ENCODE data around the gene KRT36. TPM values are rescaled to one million over a fixed set of nuclear protein-coding genes. Genes with fewer than 3 reads are reported as not detected.

KRT36 gene
- polyA plus RNA-seq (2013, experiment 1 of 2; ENCODE audit: insufficient read length), result not detected
- polyA plus RNA-seq (2013, experiment 2 of 2; ENCODE audit: insufficient read length), result not detected

DNA sequence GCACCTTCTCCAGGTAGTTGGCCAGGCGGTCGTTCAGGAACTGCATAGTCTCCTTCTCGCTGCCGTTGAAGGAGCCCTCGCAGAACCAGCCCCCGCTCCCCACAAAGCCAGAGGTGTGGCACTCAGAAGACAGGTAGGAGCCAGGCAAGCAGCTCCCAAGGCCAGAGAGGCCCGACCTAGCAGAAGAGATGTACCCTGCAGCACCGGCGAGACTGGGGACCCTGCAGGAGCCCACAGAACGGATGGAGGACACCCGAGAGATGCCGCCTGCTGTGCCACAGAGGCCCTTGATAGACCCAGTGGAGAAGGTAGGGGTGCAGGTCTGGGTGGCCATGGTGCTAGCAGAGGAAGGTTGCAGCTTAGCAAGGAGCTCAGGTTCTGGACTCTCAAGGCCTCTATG, at the start of gene KRT36:
Gene KRT36 (minus strand): TSS at position 380 of the 400 bp plus-strand sequence. CDS start 46 bp downstream, at position 334.
- no peak for DNase-seq

DNA sequence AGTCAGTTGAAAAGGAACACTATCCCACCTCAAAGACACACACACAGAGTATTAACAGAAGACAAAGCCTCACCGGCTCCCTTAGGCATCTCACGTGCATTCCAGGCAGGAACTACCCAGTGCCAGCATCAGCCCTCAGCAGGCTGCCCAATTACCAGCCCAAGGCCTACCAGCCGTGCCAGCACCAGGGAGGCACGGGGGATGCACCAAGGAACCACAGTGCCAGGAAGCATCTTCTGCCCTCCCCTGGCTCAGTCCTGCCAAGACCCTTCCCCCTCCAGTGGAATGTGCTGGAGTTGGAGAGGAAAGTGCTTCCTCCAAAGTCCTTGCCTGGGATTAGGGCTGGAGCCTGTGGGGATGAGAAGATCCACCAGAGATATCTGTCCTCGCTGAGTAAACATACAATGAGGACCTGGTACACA, 49.4 kb upstream of the KRT36 start:
- DNase-seq, result peak; percentile 31

DNA sequence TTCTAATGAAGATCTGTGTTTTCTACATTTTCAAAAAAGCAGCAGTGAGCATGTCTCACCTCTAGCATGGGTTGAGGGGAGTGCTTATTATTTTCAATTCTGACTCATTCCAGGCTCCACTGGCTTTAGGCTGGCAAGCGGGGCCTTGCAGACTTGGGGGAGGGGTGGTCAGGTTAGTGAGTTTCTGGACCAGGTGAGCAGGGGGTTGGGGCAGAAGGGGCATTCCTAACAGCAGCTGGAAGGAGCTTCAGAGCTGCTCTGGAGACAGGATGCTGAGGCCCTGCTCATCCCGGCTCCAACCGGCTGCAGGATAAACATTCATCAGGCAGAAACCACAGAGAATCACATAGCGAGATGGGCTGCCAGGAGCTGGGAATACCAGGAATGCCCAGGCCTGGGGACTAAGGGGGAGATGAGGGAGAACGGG, 48.9 kb upstream of the KRT36 start:
- DNase-seq, result peak; percentile 74

DNA sequence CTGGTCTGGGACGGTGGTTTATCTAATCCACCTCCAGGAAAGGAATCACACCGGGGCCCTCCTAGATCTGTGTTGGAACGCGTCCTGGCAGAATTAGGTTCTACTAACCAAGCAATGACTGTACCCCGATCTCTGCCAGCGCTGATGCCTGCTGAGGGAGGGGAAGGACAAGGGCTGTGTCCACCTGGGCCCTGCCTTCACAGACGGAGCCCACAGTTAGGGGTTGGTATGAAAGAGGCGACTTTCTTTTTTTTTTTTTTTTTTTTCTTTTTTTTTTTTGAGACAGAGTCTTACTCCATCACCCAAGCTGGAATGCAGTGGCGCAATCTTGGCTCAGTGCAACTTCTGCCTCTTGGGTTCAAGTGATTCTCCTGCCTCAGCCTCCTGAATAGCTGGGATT, 48.3 kb upstream of the KRT36 start:
- DNase-seq, result peak; percentile 51

DNA sequence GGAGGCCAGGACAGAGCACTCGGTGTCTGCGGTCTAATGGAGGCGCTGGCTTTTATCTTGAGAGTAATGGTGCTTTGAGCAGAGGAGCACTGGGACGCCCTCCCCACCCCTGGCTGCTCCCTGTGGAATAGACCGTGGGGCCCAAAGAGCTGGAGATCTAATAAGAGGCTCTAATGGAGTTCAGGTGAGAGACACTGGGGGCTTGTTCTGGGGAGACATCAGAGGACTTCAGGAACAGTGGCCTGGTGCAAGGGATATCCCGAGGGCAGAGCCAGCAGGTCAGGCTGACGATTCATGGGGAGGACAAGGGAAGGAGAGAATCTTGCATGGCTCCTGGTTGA, 47.9 kb upstream of the KRT36 start:
- no peak for DNase-seq

DNA sequence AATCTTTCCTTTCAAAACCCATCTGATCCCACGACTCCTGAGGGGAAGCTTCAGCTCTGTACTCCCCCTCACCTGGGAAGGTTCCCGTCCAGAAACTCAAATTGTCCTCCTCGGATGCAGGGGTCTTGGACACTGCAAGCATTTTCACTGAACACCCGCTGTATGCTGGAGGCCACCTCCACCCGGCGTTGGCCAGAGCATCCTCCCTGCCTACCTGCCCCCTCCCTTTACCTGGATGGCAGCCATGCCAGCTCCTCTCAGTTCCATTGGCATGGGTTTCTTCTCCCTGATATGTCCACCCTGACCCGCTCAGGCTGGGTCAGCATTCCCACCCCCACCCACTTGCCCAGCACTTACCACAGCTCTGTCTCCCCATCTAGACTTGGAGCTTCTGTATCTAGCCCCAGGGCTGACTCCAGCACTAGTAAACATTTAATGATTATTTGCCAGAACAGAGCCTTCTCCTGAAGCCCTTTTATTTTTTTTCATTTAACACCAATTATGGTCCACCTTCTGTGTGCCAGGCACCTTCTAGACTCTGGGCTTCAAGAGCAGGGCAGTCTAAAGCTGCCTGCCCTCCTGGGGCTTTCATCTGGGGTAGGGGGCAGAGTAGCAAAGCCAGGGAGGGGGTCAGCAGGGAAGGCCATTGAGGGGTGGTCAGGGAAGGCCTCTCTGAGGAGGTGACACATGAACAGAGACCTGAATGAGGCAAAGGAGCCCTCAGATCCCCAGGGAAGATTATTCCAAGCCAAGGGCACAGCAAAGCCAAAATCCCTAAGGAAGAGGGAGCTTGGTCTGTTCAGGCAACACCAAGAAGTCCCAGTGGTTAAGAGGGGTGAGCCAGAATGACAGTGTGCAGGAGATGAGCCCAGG, 47.3 kb upstream of the KRT36 start:
- no peak for DNase-seq

DNA sequence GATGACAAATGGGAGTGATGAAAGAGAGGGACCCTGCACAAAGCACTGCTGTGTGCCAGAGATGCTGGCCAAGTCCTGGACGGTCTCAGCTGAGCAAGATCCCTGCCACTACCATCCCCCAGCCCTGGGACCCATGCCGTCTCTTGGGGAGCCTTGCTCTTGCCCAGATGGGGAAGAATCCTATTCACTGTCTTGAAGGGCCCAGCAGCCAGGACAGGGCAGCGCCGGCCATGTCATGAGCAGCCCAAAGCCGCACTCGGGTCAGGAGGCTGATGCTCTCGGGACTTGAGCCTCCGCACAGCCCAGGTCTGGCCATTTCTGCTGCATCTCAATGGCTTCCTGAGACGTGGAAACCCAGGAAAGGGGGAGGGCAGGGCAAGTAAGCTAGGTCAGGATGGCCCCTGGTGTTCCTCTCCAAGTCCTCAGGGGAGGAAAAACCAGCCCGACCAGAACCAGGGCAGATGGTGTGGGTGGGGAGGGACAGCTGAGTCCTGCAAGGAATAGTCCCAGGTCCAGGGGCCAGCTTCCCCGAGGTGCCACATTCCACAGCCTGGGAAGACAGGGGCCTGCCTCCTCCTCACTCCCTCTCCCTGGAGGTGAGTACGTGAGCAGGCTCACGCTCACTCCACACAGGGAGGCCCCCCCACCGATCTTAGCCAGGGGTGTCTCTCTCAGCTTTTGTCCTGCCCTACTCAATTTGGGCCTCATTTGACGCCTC, 46.2 kb upstream of the KRT36 start:
- DNase-seq, result no peak

GRCh38 chr17:41534899-41535546, 45.3 kb upstream of the KRT36 start:
- no peak for DNase-seq

- DNase-seq, result no peak
These were observed 43.9 kb upstream of the KRT36 start for GRCh38 chr17:41533613-41534012.

DNA sequence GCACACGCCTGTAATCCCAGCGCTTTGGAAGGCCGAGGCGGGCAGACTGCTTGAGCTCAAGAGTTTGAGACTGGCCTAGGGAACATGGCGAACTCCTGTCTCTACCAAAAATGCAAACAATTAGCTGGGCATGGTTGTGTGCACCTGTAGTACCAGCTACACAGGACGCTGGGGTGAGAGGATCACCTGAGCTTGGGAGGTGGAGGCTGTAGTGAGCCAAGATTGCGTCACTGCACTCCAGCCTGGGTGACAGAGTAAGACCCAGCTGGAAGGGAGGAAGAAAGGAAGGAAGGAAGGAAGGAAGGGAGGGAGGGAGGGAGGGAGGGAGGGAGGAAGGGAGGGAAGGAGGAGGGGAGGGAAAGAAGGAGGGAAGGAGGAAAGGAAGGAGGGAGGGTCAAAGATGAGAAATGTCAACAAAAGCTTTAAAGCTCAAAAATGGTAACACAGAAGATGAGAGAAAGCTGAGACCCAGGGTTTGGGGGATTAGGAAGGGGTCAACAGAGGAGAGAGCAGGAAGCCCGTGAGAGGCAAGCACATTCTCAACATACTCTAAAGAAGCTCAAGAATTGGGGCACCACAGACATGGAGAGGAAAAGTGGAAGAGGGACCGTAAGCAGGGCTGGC, 43.3 kb upstream of the KRT36 start:
- DNase-seq, result no peak

DNA sequence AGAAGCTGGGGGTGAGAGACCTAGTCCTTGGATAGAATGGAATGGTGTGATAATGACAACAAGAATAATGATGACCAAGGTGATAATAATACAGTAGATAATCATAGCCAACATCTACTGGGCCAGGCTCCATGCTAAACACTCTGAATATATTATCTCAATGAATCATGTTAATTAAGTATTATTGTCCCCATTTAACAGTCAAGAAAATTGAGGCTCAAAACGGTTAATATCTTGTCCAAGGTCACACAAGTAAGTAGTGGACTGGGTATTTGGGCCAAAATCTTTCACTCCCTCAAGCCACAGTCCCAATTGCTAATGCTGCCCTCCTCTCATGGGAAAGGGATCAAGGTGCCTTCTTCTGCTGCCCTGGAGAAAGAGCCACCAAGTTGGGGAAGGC, 42.3 kb upstream of the KRT36 start:
- DNase-seq, result no peak

DNA sequence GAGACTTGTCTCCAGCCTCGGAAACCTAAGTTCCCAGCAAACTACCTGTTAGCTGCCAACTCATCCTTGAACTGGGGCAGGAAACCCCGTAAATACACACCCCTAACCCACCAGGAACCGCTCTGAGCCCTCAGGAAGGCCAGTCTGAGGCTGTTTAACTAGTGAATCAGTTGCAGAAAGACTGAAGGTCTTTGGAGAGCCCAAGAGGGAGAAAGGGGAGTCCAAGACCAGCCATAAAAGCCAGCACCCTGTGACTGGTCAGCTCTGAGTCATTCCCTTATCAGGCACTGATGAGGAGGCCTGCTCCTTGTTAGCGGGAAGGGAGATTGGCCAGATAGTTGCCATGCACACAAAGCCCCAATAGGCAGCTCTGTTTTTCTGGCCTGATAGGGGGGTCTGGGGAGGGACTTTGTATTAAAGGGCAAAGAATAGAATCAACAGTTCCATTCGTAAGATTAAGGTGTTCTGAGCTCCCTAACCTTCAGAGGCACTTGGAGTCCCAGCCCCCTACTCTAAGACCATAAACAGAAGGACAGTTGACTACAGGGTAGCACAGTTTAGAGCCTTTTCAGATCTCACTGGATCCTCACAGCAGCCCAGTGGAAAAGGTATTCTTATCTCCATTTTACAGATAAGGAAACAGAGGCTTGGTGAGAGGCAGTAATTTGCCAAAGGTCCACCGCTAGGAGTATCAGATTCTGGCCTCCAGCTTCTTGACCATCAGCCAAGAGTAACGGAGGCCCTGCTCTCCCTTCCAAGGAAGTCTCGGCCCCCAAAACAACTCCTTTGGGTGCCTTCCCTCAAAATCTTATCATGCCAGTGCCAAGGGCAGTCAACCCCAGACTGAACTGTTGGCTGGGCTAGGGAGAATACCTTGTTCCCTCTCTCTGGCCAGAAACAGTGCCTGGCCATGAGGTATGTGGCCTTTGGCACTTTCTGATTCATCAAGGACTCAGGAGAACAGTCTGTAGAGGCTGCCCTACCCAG, 40.6 kb upstream of the KRT36 start:
- DNase-seq, result peak; percentile 63

DNA sequence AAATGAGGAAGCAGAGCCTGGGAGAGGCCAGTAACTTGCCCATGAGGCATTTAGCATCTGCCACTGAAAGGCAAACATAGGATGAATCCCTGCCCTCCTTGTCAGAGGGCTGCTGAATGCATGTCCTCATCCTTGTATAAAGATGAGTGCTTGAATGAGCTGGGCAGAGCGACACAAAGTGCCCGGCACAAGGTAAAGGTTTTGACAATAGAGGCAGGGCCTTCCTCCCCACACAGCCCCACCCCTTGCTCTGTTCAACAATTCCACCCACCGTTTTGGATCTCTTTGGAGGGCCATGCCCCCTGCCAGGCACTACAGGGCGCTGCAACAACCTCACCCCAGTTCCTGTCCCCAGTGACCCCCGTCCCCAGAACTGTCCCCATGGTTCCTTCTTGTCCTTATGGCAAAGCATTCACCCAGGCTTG, 39.8 kb upstream of the KRT36 start:
- no peak for DNase-seq

GRCh38 chr17:41528959-41529353, 39.2 kb upstream of the KRT36 start:
- no peak for DNase-seq

DNA sequence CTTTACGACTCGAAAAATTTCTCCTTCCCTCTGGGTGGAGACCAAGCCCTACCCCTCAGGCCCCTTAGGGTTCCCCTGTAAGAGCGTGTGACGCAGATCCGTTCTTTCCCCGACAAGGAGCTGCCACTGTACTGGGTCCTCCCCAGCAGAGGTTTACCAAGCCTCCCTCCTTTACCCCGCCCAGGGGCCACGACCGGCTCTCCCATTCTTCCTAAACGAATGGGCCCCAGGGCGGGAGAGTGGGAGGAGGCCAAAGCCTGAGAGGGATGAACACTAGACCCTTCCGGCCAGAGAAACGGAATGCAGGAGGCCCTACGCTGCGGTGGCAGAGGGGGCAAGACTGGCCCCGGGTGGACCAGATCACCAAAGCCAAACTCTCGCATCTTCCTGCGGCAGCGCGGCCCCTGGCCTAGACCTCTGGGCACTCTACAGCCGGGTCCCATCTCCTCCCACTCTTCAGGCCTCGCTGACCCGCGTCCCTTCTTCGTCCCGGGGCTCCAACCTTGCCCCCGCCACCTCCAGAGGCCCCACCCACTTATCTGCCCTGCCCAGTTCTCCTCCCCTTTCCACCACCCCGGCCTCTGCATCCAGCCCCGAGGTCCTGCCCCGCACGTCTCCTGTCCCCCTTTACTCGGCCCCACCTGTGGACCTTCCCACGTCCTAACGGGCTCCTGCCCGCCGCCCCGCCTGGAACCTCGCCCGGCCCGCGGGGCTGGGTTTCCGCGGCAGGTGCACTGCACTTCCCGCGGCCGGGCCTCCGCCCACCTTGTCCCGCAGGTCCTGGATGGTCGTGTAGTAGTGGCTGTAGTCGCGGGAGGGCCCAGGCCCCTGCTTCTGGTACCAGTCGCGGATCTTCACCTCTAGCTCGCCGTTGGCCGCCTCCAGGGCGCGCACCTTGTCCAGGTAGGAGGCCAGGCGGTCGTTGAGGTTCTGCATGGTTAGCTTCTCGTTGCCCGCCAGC, 37.6 kb upstream of the KRT36 start:
- no peak for DNase-seq

DNA sequence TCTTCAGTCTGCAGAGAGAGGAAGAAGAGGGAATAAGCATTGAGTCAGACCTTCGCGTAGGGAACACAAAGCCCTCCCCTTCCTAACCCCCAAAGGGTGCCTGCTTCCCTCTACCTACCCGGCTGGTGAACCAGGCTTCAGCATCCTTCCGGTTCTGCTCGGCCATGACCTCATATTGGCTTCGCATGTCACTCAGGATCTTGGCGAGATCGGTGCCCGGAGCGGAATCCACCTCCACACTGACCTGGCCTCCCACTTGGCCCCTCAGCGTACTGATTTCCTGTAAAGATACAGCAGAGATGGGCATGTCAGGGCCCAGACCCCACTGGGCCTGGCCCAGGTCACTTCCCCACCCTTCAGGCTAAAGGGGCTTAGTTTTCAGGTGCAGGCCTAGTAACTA, 34.6 kb upstream of the KRT36 start:
- DNase-seq, result no peak

- DNase-seq, result no peak
These were observed 34.1 kb upstream of the KRT36 start for GRCh38 chr17:41523787-41524186.

DNA sequence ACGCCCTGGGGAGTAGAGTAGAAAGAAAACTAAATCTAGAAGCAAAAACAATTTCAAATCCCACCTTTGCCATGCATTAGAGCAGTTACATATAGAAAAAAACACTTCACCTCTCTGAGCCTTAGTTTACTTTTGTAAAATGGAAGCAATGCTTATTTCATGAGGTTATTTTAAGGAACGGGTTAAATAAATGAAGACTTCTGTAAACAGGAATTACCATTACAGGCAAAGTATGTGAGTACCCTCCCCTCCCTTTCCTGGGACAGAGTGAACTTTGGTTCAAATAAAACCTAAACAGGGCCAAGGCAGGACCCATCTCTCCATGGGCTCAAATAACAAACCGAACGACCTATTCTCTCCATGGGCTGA, 33.5 kb upstream of the KRT36 start:
- no peak for DNase-seq

GRCh38 chr17:41522301-41523224, 32.9 kb upstream of the KRT36 start:
- no peak for DNase-seq

Data from fibroblast of skin of abdomen (primary cell).